ENCODE data around the gene MAP4K4. TPM values are rescaled to one million over a fixed set of nuclear protein-coding genes. Genes with fewer than 3 reads are reported as not detected.

Gene MAP4K4
- total and polyA plus RNA-seq, 3 experiments from 2014 or later = 13.5 to 36.0 (median 30.8) TPM

GRCh38 chr2:101847661-101848339 lies 150.3 kb downstream of the MAP4K4 start:
- Mint-ChIP-seq H3K4me3 (no peak overlapping the region), H3K36me3 (peaks cover 0 to 79% (median 28%) of the 10 kb centered on the region in 3 donors), H3K4me1 (peaks cover 3 to 15% (median 12%) of the 10 kb centered on the region in 3 donors), H3K27ac (no peak overlapping the region), H3K27me3 (no peaks in the 10 kb centered on the region), H3K9me3 (no peaks in the 10 kb centered on the region)
- no peak for DNase-seq
- Histone ChIP-seq H3K36me3 (ENCODE audit: insufficient read depth, low read length) (peaks cover 35% of the 10 kb centered on the region), H3K4me1 (ENCODE audit: insufficient read depth, low read length) (peaks cover 3% of the 10 kb centered on the region), H3K9me3 (ENCODE audit: low read length) (no peaks in the 10 kb centered on the region), H3K4me3 (ENCODE audit: low read length) (no peak overlapping the region), H3K27ac (ENCODE audit: low read depth, low read length) (no peak overlapping the region), H3K27me3 (ENCODE audit: insufficient read depth, low read length, poor library complexity, severe bottlenecking) (no peaks in the 10 kb centered on the region)
- CTCF ChIA-PET = interaction anchor here (0.6 kb wide), 1 partner anchor 336 kb away, joined by 3 read pairs; no protein-coding TSS in a partner anchor
- POLR2A ChIA-PET = no interaction called here

GRCh38 chr2:101848769-101849410 lies 151.4 kb downstream of the MAP4K4 start:
- H3K4me3 Mint-ChIP-seq = no peak overlapping the region
- Histone ChIP-seq H3K4me3 (ENCODE audit: low read length) (no peak overlapping the region), H3K4me1 (ENCODE audit: insufficient read depth, low read length) (no peaks in the 10 kb centered on the region), H3K27ac (ENCODE audit: low read depth, low read length) (no peak overlapping the region), H3K36me3 (ENCODE audit: insufficient read depth, low read length) (peaks cover 28% of the 10 kb centered on the region), H3K27me3 (ENCODE audit: insufficient read depth, low read length, poor library complexity, severe bottlenecking) (no peaks in the 10 kb centered on the region), H3K9me3 (ENCODE audit: low read length) (no peaks in the 10 kb centered on the region)
- DNase-seq = no peak
- ChIA-PET POLR2A (no interaction called here), CTCF (no interaction called here)
- H3K4me1 Mint-ChIP-seq = peaks cover 0 to 14% (median 6%) of the 10 kb centered on the region in 3 donors
- no peaks in the 10 kb centered on the region for H3K9me3 Mint-ChIP-seq
- H3K27me3 Mint-ChIP-seq = no peaks in the 10 kb centered on the region
- H3K36me3 Mint-ChIP-seq = peaks cover 0 to 79% (median 23%) of the 10 kb centered on the region in 3 donors
- H3K27ac Mint-ChIP-seq = peak overlapping the region in 4 of 8 donors; percentile 7 to 80 (median 52)

- ChIA-PET CTCF (interaction anchor here (0.5 to 1.0 kb wide), 2 partner anchors 431 to 598 kb away, joined by 3 to 4 read pairs; no protein-coding TSS in a partner anchor), POLR2A (no interaction called here)
- H3K4me3 ChIP-seq (ENCODE audit: low read length) = no peak overlapping the region
- H3K4me1 ChIP-seq (ENCODE audit: insufficient read depth, low read length) = no peaks in the 10 kb centered on the region
- Mint-ChIP-seq H3K4me1 (peaks cover 0 to 18% (median 6%) of the 10 kb centered on the region in 3 donors), H3K4me3 (no peak overlapping the region), H3K27ac (no peak overlapping the region), H3K9me3 (no peaks in the 10 kb centered on the region), H3K27me3 (no peaks in the 10 kb centered on the region), H3K36me3 (peaks cover 0 to 79% (median 24%) of the 10 kb centered on the region in 3 donors)
- no peaks in the 10 kb centered on the region for H3K27me3 ChIP-seq (ENCODE audit: insufficient read depth, low read length, poor library complexity, severe bottlenecking)
- no peak for DNase-seq
- H3K36me3 ChIP-seq (ENCODE audit: insufficient read depth, low read length) = peaks cover 27% of the 10 kb centered on the region
- H3K9me3 ChIP-seq (ENCODE audit: low read length) = no peaks in the 10 kb centered on the region
- H3K27ac ChIP-seq (ENCODE audit: low read depth, low read length) = no peak overlapping the region
Observed at GRCh38 chr2:101850450-101850849, 152.9 kb downstream of the MAP4K4 start.

GRCh38 chr2:101850991-101851390 lies 153.5 kb downstream of the MAP4K4 start:
- no peaks in the 10 kb centered on the region for H3K9me3 ChIP-seq (ENCODE audit: low read length)
- Mint-ChIP-seq H3K4me1 (peaks cover 0 to 17% (median 6%) of the 10 kb centered on the region in 3 donors), H3K9me3 (peaks cover 0 to 1% (median 0%) of the 10 kb centered on the region in 5 donors), H3K4me3 (no peak overlapping the region), H3K27me3 (no peaks in the 10 kb centered on the region), H3K27ac (no peak overlapping the region), H3K36me3 (peaks cover 0 to 79% (median 28%) of the 10 kb centered on the region in 3 donors)
- no peaks in the 10 kb centered on the region for H3K27me3 ChIP-seq (ENCODE audit: insufficient read depth, low read length, poor library complexity, severe bottlenecking)
- no peak overlapping the region for H3K27ac ChIP-seq (ENCODE audit: low read depth, low read length)
- no peak for DNase-seq
- no peaks in the 10 kb centered on the region for H3K4me1 ChIP-seq (ENCODE audit: insufficient read depth, low read length)
- peaks cover 27% of the 10 kb centered on the region for H3K36me3 ChIP-seq (ENCODE audit: insufficient read depth, low read length)
- ChIA-PET POLR2A (no interaction called here), CTCF (interaction anchor here (1.0 kb wide), 1 partner anchor 432 kb away, joined by 4 read pairs; no protein-coding TSS in a partner anchor)
- no peak overlapping the region for H3K4me3 ChIP-seq (ENCODE audit: low read length)

- Mint-ChIP-seq H3K4me3 (no peak overlapping the region), H3K27me3 (no peaks in the 10 kb centered on the region), H3K27ac (no peak overlapping the region), H3K36me3 (peaks cover 0 to 79% (median 26%) of the 10 kb centered on the region in 3 donors), H3K9me3 (peaks cover 0 to 1% (median 0%) of the 10 kb centered on the region in 5 donors), H3K4me1 (peaks cover 0 to 12% (median 3%) of the 10 kb centered on the region in 3 donors)
- POLR2A ChIA-PET = no interaction called here
- H3K4me3 ChIP-seq (ENCODE audit: low read length) = no peak overlapping the region
- H3K27ac ChIP-seq (ENCODE audit: low read depth, low read length) = no peak overlapping the region
- no peaks in the 10 kb centered on the region for H3K9me3 ChIP-seq (ENCODE audit: low read length)
- peaks cover 23% of the 10 kb centered on the region for H3K36me3 ChIP-seq (ENCODE audit: insufficient read depth, low read length)
- no peaks in the 10 kb centered on the region for H3K4me1 ChIP-seq (ENCODE audit: insufficient read depth, low read length)
- CTCF ChIA-PET = no interaction called here
- H3K27me3 ChIP-seq (ENCODE audit: insufficient read depth, low read length, poor library complexity, severe bottlenecking) = no peaks in the 10 kb centered on the region
- DNase-seq = no peak
Observed at GRCh38 chr2:101852824-101853223, 155.3 kb downstream of the MAP4K4 start.

GRCh38 chr2:101854877-101855276 lies 157.4 kb downstream of the MAP4K4 start:
- Mint-ChIP-seq H3K9me3 (peaks cover 0 to 1% (median 0%) of the 10 kb centered on the region in 5 donors), H3K27me3 (no peaks in the 10 kb centered on the region), H3K36me3 (peaks cover 0 to 83% (median 20%) of the 10 kb centered on the region in 3 donors), H3K27ac (no peak overlapping the region), H3K4me1 (peaks cover 0 to 13% (median 1%) of the 10 kb centered on the region in 3 donors), H3K4me3 (no peak overlapping the region)
- Histone ChIP-seq H3K27ac (ENCODE audit: low read depth, low read length) (no peak overlapping the region), H3K9me3 (ENCODE audit: low read length) (no peaks in the 10 kb centered on the region), H3K4me1 (ENCODE audit: insufficient read depth, low read length) (no peaks in the 10 kb centered on the region), H3K36me3 (ENCODE audit: insufficient read depth, low read length) (peaks cover 31% of the 10 kb centered on the region), H3K4me3 (ENCODE audit: low read length) (no peak overlapping the region), H3K27me3 (ENCODE audit: insufficient read depth, low read length, poor library complexity, severe bottlenecking) (no peaks in the 10 kb centered on the region)
- DNase-seq = no peak
- ChIA-PET POLR2A (no interaction called here), CTCF (no interaction called here)

GRCh38 chr2:101855776-101856175 lies 158.3 kb downstream of the MAP4K4 start:
- H3K9me3 Mint-ChIP-seq = peaks cover 0 to 1% (median 0%) of the 10 kb centered on the region in 5 donors
- peaks cover 2 to 83% (median 27%) of the 10 kb centered on the region in 3 donors for H3K36me3 Mint-ChIP-seq
- peaks cover 0 to 10% (median 1%) of the 10 kb centered on the region in 3 donors for H3K4me1 Mint-ChIP-seq
- no peak for DNase-seq
- H3K27me3 Mint-ChIP-seq = no peaks in the 10 kb centered on the region
- POLR2A ChIA-PET = no interaction called here
- Histone ChIP-seq H3K36me3 (ENCODE audit: insufficient read depth, low read length) (peaks cover 36% of the 10 kb centered on the region), H3K27me3 (ENCODE audit: insufficient read depth, low read length, poor library complexity, severe bottlenecking) (no peaks in the 10 kb centered on the region), H3K9me3 (ENCODE audit: low read length) (no peaks in the 10 kb centered on the region), H3K4me1 (ENCODE audit: insufficient read depth, low read length) (no peaks in the 10 kb centered on the region), H3K27ac (ENCODE audit: low read depth, low read length) (no peak overlapping the region), H3K4me3 (ENCODE audit: low read length) (no peak overlapping the region)
- no peak overlapping the region for H3K4me3 Mint-ChIP-seq
- CTCF ChIA-PET = no interaction called here
- peak overlapping the region in 1 of 8 donors; percentile 56 for H3K27ac Mint-ChIP-seq

GRCh38 chr2:101858246-101858645 lies 160.7 kb downstream of the MAP4K4 start:
- Mint-ChIP-seq H3K27me3 (no peaks in the 10 kb centered on the region), H3K4me1 (peaks cover 0 to 15% (median 2%) of the 10 kb centered on the region in 3 donors), H3K4me3 (no peak overlapping the region), H3K9me3 (peaks cover 0 to 1% (median 0%) of the 10 kb centered on the region in 5 donors), H3K27ac (peak overlapping the region in 3 of 8 donors; percentile 40 to 75 (median 72)), H3K36me3 (peaks cover 6 to 89% (median 29%) of the 10 kb centered on the region in 3 donors)
- H3K4me3 ChIP-seq (ENCODE audit: low read length) = no peak overlapping the region
- ChIA-PET POLR2A (interaction anchor here (0.5 kb wide), 1 partner anchor 371 kb away, joined by 3 read pairs; no protein-coding TSS in a partner anchor), CTCF (no interaction called here)
- no peak overlapping the region for H3K27ac ChIP-seq (ENCODE audit: low read depth, low read length)
- no peaks in the 10 kb centered on the region for H3K9me3 ChIP-seq (ENCODE audit: low read length)
- H3K36me3 ChIP-seq (ENCODE audit: insufficient read depth, low read length) = peaks cover 46% of the 10 kb centered on the region
- no peak for DNase-seq
- H3K4me1 ChIP-seq (ENCODE audit: insufficient read depth, low read length) = no peaks in the 10 kb centered on the region
- H3K27me3 ChIP-seq (ENCODE audit: insufficient read depth, low read length, poor library complexity, severe bottlenecking) = no peaks in the 10 kb centered on the region

All from CD8-positive, alpha-beta memory T cell (primary cell).